HepG2 (cell line): ENCODE measurements around the gene TCOF1.

ENCODE experiments used
- NAIF1 ChIP-seq: sonication (generic); formaldehyde crosslinking; IDR thresholded peaks from 2 replicates; pipeline ENCODE4 v1.5.0; 2020; ENCODE audit warnings: mild to moderate bottlenecking, missing genetic modification reagents, borderline replicate concordance
- NFE2L1 ChIP-seq: sonication (generic); formaldehyde crosslinking; IDR thresholded peaks from 2 replicates; pipeline ENCODE4 v1.4.0; 2020; ENCODE audit warnings: missing genetic modification reagents, mild to moderate bottlenecking, borderline replicate concordance
- NR2F2 ChIP-seq: IDR thresholded peaks from 2 replicates; pipeline ENCODE4 v1.6.1; 2012; ENCODE audit warnings: low read depth, inconsistent platforms, borderline replicate concordance
- POLR2A ChIP-seq, 2 experiments: IDR thresholded peaks; 2 replicates each; pipeline ENCODE4 v1.6.1; 2011; ENCODE audit warnings: low read depth in 2 of 2, low read length in 2 of 2, mild to moderate bottlenecking in 1 of 2, moderate library complexity in 1 of 2; ENCODE audit not compliant: insufficient read depth in 1 of 2
- RAD21 ChIP-seq: fragments of 450-650 bp; formaldehyde crosslinking; IDR thresholded peaks from 2 replicates; pipeline ENCODE4 v1.5.0; 2020; ENCODE audit warnings: mild to moderate bottlenecking
- ZMYM3 ChIP-seq: sonication (generic); formaldehyde crosslinking; IDR thresholded peaks from 2 replicates; pipeline ENCODE4 v1.5.1; 2020; ENCODE audit warnings: mild to moderate bottlenecking, missing genetic modification reagents
- ZNF781 ChIP-seq: sonication (generic); formaldehyde crosslinking; IDR thresholded peaks from 2 replicates; pipeline ENCODE4 v1.5.1; 2020; ENCODE audit warnings: borderline replicate concordance, mild to moderate bottlenecking, missing genetic modification reagents; ENCODE audit errors: not compliant biosample characterization

DNA sequence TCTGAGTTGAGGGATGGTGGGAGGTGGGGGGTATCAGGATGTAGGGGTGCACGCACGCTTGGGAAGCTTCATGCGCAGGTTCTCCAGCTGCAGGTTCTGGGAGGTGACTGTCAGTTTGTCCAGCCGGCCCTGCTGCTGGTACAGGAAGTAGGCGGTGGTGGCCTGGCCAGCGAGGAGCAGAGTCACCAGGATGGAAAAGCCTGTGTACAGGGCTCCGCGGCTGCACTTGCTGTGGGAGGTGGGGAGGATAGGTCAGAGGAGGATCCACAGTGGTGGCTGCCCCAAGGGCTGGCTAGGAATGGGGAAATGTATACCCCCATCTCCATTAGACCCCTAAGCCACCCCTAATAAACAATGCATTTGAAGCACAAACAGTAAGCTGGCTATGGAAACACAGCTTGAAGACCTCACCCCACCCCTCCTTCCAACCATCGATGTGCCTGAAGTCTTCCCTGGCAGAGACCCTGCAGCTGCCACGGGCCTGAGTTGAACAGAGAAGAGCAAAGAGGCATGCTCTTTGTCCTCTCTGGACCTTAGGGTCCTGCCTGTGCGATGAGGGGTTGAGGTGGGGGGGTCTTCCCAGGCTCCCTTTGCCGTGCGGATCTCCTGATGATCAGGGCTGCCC is 49.7 kb downstream of the TCOF1 start:
- TF ChIP-seq ZMYM3, result no peak
- TF ChIP-seq RAD21 (CRISPR knock-in tag), result no peak
- no peak for TF ChIP-seq ZNF781 (CRISPR knock-in tag)
- no peak for TF ChIP-seq NR2F2
- TF ChIP-seq NAIF1 (CRISPR knock-in tag), result no peak
- no peak for TF ChIP-seq POLR2A (IDR thresholded peaks at IDR 0.05; ENCODE audit: insufficient read depth in 1 of 2, low read depth in 2 of 2, low read length in 2 of 2)
- no peak for TF ChIP-seq NFE2L1 (CRISPR knock-in tag)
